Measurements from ENCODE around the gene INAFM2.

DNA sequence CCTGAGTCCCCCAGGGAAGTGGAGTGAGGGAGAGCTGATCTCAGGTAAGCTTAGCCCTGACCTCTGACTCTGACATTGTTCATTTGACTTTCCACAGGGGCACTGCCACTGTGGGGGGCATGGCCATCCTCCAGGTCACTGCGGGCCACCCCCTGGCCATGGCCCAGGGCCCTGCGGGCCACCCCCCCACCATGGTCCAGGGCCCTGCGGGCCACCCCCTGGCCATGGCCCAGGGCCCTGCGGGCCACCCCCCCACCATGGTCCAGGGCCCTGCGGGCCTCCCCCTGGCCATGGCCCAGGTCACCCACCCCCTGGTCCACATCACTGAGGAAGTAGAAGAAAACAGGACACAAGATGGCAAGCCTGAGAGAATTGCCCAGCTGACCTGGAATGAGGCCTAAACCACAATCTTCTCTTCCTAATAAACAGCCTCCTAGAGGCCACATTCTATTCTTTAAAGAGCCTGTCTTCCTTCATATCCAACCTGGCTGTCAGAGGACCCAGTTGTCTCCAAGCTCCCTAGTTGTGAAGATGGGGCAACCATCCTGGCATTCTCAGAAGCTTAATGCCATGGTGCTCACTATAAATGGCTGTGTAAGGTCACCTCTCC, 32.6 kb downstream of the INAFM2 start:
- TF ChIP-seq POLR2A (IDR thresholded peaks at IDR 0.05; ENCODE audit: low read depth, low read length) (no peak), POLR2AphosphoS5 (IDR thresholded peaks at IDR 0.05; ENCODE audit: low read depth, low read length) (no peak)
